ENCODE data around the gene LAMP5. TPM values are rescaled to one million over a fixed set of nuclear protein-coding genes. Genes with fewer than 3 reads are reported as not detected.

Gene LAMP5
- total RNA-seq, 1 experiment from 2014 or later = 3.4 TPM

- DNase-seq = no peak
- Histone ChIP-seq H3K36me3 (no peaks in the 10 kb centered on the region), H3K27me3 (peaks cover 32% of the 10 kb centered on the region), H3K9me3 (no peaks in the 10 kb centered on the region), H3K4me3 (peak overlapping the region; percentile 28; the same call in 1 of the 2 replicates)
These were observed 810 bp downstream of the LAMP5 start for GRCh38 chr20:9515214-9515585.

- peaks cover 32% of the 10 kb centered on the region for H3K27me3 ChIP-seq
- H3K36me3 ChIP-seq = no peaks in the 10 kb centered on the region
- no peak for DNase-seq
- no peak overlapping the region for H3K4me3 ChIP-seq
- no peaks in the 10 kb centered on the region for H3K9me3 ChIP-seq
These were observed 1.4 kb downstream of the LAMP5 start for GRCh38 chr20:9515741-9516233.

- no peak for DNase-seq
- no peak overlapping the region for H3K4me3 ChIP-seq
- no peaks in the 10 kb centered on the region for H3K9me3 ChIP-seq
- H3K27me3 ChIP-seq = peaks cover 32% of the 10 kb centered on the region
- no peaks in the 10 kb centered on the region for H3K36me3 ChIP-seq
These were observed 2.0 kb downstream of the LAMP5 start for GRCh38 chr20:9516234-9516871.

GRCh38 chr20:9517297-9518162, 3.1 kb downstream of the LAMP5 start:
- Histone ChIP-seq H3K9me3 (no peaks in the 10 kb centered on the region), H3K4me3 (no peak overlapping the region), H3K27me3 (peaks cover 28% of the 10 kb centered on the region), H3K36me3 (no peaks in the 10 kb centered on the region)
- DNase-seq = no peak

- H3K4me3 ChIP-seq = no peak overlapping the region
- H3K27me3 ChIP-seq = peaks cover 26% of the 10 kb centered on the region
- DNase-seq = no peak
- H3K36me3 ChIP-seq = no peaks in the 10 kb centered on the region
- H3K9me3 ChIP-seq = no peaks in the 10 kb centered on the region
These were observed 4.3 kb downstream of the LAMP5 start for GRCh38 chr20:9518576-9519175.

- Histone ChIP-seq H3K27me3 (peaks cover 12% of the 10 kb centered on the region), H3K9me3 (no peaks in the 10 kb centered on the region), H3K4me3 (no peak overlapping the region), H3K36me3 (no peaks in the 10 kb centered on the region)
- no peak for DNase-seq
These were observed 5.7 kb downstream of the LAMP5 start for GRCh38 chr20:9520086-9520485.

- H3K36me3 ChIP-seq = no peaks in the 10 kb centered on the region
These were observed 9.2 kb downstream of the LAMP5 start for GRCh38 chr20:9523636-9524035.

GRCh38 chr20:9531581-9531980, 17.2 kb downstream of the LAMP5 start:
- Histone ChIP-seq H3K36me3 (no peaks in the 10 kb centered on the region), H3K27me3 (no peaks in the 10 kb centered on the region), H3K9me3 (no peaks in the 10 kb centered on the region), H3K4me3 (no peak overlapping the region)
- no peak for DNase-seq

More at GRCh38 chr20:9523636-9524035, 9.2 kb downstream of the LAMP5 start:
- Histone ChIP-seq H3K4me3 (no peak overlapping the region), H3K27me3 (no peaks in the 10 kb centered on the region), H3K9me3 (no peaks in the 10 kb centered on the region)
- DNase-seq = no peak

- Histone ChIP-seq H3K36me3 (no peaks in the 10 kb centered on the region), H3K4me3 (no peak overlapping the region), H3K9me3 (no peaks in the 10 kb centered on the region), H3K27me3 (no peaks in the 10 kb centered on the region)
- DNase-seq = peak; percentile 46
These were observed 17.9 kb downstream of the LAMP5 start for GRCh38 chr20:9532069-9532838.

GRCh38 chr20:9534025-9534424, 19.6 kb downstream of the LAMP5 start:
- H3K27me3 ChIP-seq = no peaks in the 10 kb centered on the region
- H3K9me3 ChIP-seq = no peaks in the 10 kb centered on the region
- DNase-seq = no peak
- no peaks in the 10 kb centered on the region for H3K36me3 ChIP-seq
- H3K4me3 ChIP-seq = no peak overlapping the region

- no peak for DNase-seq
- no peak overlapping the region for H3K4me3 ChIP-seq
- no peaks in the 10 kb centered on the region for H3K27me3 ChIP-seq
- H3K36me3 ChIP-seq = no peaks in the 10 kb centered on the region
- H3K9me3 ChIP-seq = no peaks in the 10 kb centered on the region
These were observed 21.1 kb downstream of the LAMP5 start for GRCh38 chr20:9535449-9535848.

- Histone ChIP-seq H3K27me3 (no peaks in the 10 kb centered on the region), H3K9me3 (no peaks in the 10 kb centered on the region), H3K36me3 (no peaks in the 10 kb centered on the region), H3K4me3 (no peak overlapping the region)
- no peak for DNase-seq
These were observed 28.8 kb downstream of the LAMP5 start for GRCh38 chr20:9543214-9543613.

GRCh38 chr20:9550283-9550682, 35.9 kb downstream of the LAMP5 start:
- no peaks in the 10 kb centered on the region for H3K36me3 ChIP-seq
- no peak overlapping the region for H3K4me3 ChIP-seq
- no peaks in the 10 kb centered on the region for H3K9me3 ChIP-seq
- DNase-seq = no peak
- no peaks in the 10 kb centered on the region for H3K27me3 ChIP-seq

GRCh38 chr20:9550871-9551270, 36.5 kb downstream of the LAMP5 start:
- Histone ChIP-seq H3K36me3 (no peaks in the 10 kb centered on the region), H3K4me3 (no peak overlapping the region), H3K27me3 (no peaks in the 10 kb centered on the region), H3K9me3 (no peaks in the 10 kb centered on the region)
- DNase-seq = no peak

GRCh38 chr20:9551808-9552550, 37.6 kb downstream of the LAMP5 start:
- DNase-seq = no peak
- no peaks in the 10 kb centered on the region for H3K36me3 ChIP-seq
- no peaks in the 10 kb centered on the region for H3K27me3 ChIP-seq
- no peak overlapping the region for H3K4me3 ChIP-seq
- H3K9me3 ChIP-seq = no peaks in the 10 kb centered on the region

- DNase-seq = peak; percentile 55
These were observed 41.4 kb downstream of the LAMP5 start for GRCh38 chr20:9555781-9556180.

More at GRCh38 chr20:9555781-9556180, 41.4 kb downstream of the LAMP5 start:
- Histone ChIP-seq H3K4me3 (no peak overlapping the region), H3K27me3 (no peaks in the 10 kb centered on the region), H3K9me3 (no peaks in the 10 kb centered on the region), H3K36me3 (no peaks in the 10 kb centered on the region)
